ENCODE results near the gene ESAM. TPM values are rescaled to one million over a fixed set of nuclear protein-coding genes. Genes with fewer than 3 reads are reported as not detected.

The ESAM gene
- total and polyA plus RNA-seq, 10 of the 15 experiments (the other 5 are each of a cell fraction or from before 2014, with no cell fraction given): 2.7 to 43.6 (median 19.5) TPM

DNA sequence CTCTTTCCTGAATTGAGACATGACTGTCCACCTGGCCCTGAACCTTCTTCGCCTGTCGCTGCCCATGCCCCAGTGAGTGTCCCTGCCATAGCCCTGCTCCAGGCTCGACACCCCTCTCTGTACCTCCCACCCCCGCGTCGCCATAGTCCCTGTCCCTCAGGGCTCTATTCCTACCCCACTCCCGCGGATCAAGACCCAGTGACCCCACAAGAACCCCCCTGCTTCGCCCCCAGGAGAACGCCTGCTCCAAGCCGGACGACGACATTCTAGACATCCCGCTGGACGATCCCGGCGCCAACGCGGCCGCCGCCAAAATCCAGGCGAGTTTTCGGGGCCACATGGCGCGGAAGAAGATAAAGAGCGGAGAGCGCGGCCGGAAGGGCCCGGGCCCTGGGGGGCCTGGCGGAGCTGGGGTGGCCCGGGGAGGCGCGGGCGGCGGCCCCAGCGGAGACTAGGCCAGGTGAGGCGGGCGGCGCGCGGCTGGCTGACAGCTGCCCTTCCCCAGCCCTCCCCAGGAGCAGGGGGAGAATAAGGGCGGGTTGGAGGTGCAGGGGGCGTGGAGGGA, 16.7 kb downstream of the ESAM start:
- ChIA-PET SMC1A (ENCODE audit: uncharacterized antibody, unreplicated experiment) (interaction anchor here (1.5 to 7.0 kb wide), 6 partner anchors 16 to 91 kb away, joined by 4 to 91 read pairs (median 6); partner anchors contain the start of genes ESAM, SIAE and SPA17), POLR2A (interaction anchor here (1.9 kb wide), 1 partner anchor 18 kb away, joined by 7 read pairs; no protein-coding TSS in a partner anchor), RAD21 (ENCODE audit: unreplicated experiment) (interaction anchor here (0.6 to 1.7 kb wide), 3 partner anchors 19 to 75 kb away, joined by 3 to 18 read pairs (median 11); partner anchors contain the start of genes SIAE and SPA17), CTCF (interaction anchor here (0.9 to 12.2 kb wide), 12 partner anchors 8 to 91 kb away, joined by 3 to 202 read pairs (median 13); partner anchors contain the start of genes ESAM, MSANTD2, SIAE and SPA17)
- H3K27ac ChIP-seq (ENCODE audit: control insufficient read depth, insufficient read depth): no peak overlapping the region
- no peak for DNase-seq (ENCODE audit: low read depth, low spot score)
- peaks cover 10% of the 10 kb centered on the region for H3K4me1 ChIP-seq (ENCODE audit: control insufficient read depth, insufficient read depth, low read length)
- intact Hi-C loops (cut with micrococcal nuclease; ENCODE audit: unreplicated experiment): no loop called here
- ATAC-seq: no peak
- no peaks in the 10 kb centered on the region for H3K9me3 ChIP-seq (replicated peaks; ENCODE audit: control insufficient read depth, insufficient read depth, low read length)
- no peak overlapping the region for H2AFZ ChIP-seq (ENCODE audit: control insufficient read depth, low read depth, low read length)
- no peaks in the 10 kb centered on the region for H3K36me3 ChIP-seq (ENCODE audit: control insufficient read depth in 2 of 2, insufficient read depth in 2 of 2, low read length in 1 of 2)
- no TSS peak for BruUV-seq (replicated peaks)
- H3K79me2 ChIP-seq (ENCODE audit: control insufficient read depth, insufficient read depth, low read length): no peaks in the 10 kb centered on the region
- WGBS (ENCODE audit: insufficient coverage, insufficient replicate concordance, low lambda C conversion rate, missing lambda C conversion rate): 79% methylated on average over 42 of the region's 44 CpGs
- no peaks in the 10 kb centered on the region for H4K20me1 ChIP-seq (ENCODE audit: control insufficient read depth, insufficient read depth)
- no peak for TF ChIP-seq ZBED1 (IDR thresholded peaks at IDR 0.05; ENCODE audit: borderline replicate concordance)
- H3K9ac ChIP-seq (ENCODE audit: control insufficient read depth, insufficient read depth, low read length): no peak overlapping the region
- no peak for FAIRE-seq
- H3K4me2 ChIP-seq (ENCODE audit: control insufficient read depth, insufficient read depth): peak overlapping the region; percentile 99
- no peaks in the 10 kb centered on the region; a peak in 1 of 4 replicates for H3K27me3 ChIP-seq (replicated peaks in 1 of 2; ENCODE audit: control insufficient read depth in 2 of 2, insufficient read depth in 2 of 2, low read length in 1 of 2)
- in situ Hi-C loops (cut with MboI): no loop called here
- no peak overlapping the region for H3K4me3 ChIP-seq

DNA sequence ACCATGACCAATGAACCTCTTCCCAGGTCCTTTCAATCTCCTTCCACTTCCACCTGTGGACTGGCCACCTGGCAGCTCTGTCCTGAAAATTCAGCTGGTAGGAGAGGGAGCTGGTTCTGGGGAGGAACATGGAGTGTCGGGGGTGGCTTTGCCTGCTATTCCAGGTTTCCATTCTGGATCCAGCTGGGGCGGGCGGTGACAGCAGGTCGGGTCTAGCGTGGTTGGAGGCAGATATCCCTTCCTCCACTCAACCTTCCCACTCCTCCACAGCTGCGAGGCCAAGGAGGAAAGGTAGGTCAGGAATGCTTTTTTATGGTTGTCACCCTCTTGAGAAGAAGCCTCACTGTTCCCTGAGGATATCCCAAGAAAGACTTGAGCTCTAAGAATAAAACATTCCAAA, 19.0 kb downstream of the ESAM start:
- Histone ChIP-seq H3K36me3 (ENCODE audit: control insufficient read depth in 2 of 2, insufficient read depth in 2 of 2, low read length in 1 of 2) (no peaks in the 10 kb centered on the region), H3K79me2 (ENCODE audit: control insufficient read depth, insufficient read depth, low read length) (no peaks in the 10 kb centered on the region), H2AFZ (ENCODE audit: control insufficient read depth, low read depth, low read length) (no peak overlapping the region), H3K4me2 (ENCODE audit: control insufficient read depth, insufficient read depth) (no peak overlapping the region), H3K4me1 (ENCODE audit: control insufficient read depth, insufficient read depth, low read length) (peaks cover 14% of the 10 kb centered on the region), H4K20me1 (ENCODE audit: control insufficient read depth, insufficient read depth) (no peaks in the 10 kb centered on the region), H3K9ac (ENCODE audit: control insufficient read depth, insufficient read depth, low read length) (no peak overlapping the region), H3K9me3 (replicated peaks; ENCODE audit: control insufficient read depth, insufficient read depth, low read length) (no peaks in the 10 kb centered on the region), H3K27me3 (replicated peaks in 1 of 2; ENCODE audit: control insufficient read depth in 2 of 2, insufficient read depth in 2 of 2, low read length in 1 of 2) (peaks cover 0 to 2% of the 10 kb centered on the region in 2 experiments; a peak in 1 of 4 replicates), H3K4me3 (no peak overlapping the region), H3K27ac (ENCODE audit: control insufficient read depth, insufficient read depth) (no peak overlapping the region)
- 55% methylated on average over 4 of the region's 6 CpGs for WGBS (ENCODE audit: insufficient coverage, insufficient replicate concordance, low lambda C conversion rate, missing lambda C conversion rate)
- TF ChIP-seq FOXK2 (IDR thresholded peaks at IDR 0.05): no peak
- no peak for TF ChIP-seq RAD21 (IDR thresholded peaks at IDR 0.05; ENCODE audit: insufficient read depth, low read depth, low read length)
- TF ChIP-seq, protein P1, sequence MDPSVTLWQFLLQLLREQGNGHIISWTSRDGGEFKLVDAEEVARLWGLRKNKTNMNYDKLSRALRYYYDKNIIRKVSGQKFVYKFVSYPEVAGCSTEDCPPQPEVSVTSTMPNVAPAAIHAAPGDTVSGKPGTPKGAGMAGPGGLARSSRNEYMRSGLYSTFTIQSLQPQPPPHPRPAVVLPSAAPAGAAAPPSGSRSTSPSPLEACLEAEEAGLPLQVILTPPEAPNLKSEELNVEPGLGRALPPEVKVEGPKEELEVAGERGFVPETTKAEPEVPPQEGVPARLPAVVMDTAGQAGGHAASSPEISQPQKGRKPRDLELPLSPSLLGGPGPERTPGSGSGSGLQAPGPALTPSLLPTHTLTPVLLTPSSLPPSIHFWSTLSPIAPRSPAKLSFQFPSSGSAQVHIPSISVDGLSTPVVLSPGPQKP (IDR thresholded peaks at IDR 0.05; ENCODE audit: low read depth, low read length): no peak
- no peak for TF ChIP-seq LARP7 (IDR thresholded peaks at IDR 0.05)
- TF ChIP-seq, protein P2, sequence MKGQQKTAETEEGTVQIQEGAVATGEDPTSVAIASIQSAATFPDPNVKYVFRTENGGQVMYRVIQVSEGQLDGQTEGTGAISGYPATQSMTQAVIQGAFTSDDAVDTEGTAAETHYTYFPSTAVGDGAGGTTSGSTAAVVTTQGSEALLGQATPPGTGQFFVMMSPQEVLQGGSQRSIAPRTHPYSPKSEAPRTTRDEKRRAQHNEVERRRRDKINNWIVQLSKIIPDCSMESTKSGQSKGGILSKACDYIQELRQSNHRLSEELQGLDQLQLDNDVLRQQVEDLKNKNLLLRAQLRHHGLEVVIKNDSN (IDR thresholded peaks at IDR 0.05; ENCODE audit: borderline replicate concordance, extremely low read length, insufficient read depth, low read depth, low read length): no peak
- TF ChIP-seq SMAD1 (IDR thresholded peaks at IDR 0.05; ENCODE audit: low read depth, partially characterized antibody): no peak
- TF ChIP-seq, protein P3, sequence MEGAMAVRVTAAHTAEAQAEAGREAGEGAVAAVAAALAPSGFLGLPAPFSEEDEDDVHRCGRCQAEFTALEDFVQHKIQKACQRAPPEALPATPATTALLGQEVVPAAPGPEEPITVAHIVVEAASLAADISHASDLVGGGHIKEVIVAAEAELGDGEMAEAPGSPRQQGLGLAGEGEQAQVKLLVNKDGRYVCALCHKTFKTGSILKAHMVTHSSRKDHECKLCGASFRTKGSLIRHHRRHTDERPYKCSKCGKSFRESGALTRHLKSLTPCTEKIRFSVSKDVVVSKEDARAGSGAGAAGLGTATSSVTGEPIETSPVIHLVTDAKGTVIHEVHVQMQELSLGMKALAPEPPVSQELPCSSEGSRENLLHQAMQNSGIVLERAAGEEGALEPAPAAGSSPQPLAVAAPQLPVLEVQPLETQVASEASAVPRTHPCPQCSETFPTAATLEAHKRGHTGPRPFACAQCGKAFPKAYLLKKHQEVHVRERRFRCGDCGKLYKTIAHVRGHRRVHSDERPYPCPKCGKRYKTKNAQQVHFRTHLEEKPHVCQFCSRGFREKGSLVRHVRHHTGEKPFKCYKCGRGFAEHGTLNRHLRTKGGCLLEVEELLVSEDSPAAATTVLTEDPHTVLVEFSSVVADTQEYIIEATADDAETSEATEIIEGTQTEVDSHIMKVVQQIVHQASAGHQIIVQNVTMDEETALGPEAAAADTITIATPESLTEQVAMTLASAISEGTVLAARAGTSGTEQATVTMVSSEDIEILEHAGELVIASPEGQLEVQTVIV (IDR thresholded peaks at IDR 0.05; ENCODE audit: borderline replicate concordance, partially characterized antibody): no peak
- TF ChIP-seq JUND (IDR thresholded peaks at IDR 0.05; ENCODE audit: low read depth, low read length): no peak
- FAIRE-seq (no peak), DNase-seq (ENCODE audit: low read depth, low spot score) (no peak), ATAC-seq (no peak)
- BruUV-seq (replicated peaks): no TSS peak
- SMC1A ChIA-PET (ENCODE audit: uncharacterized antibody, unreplicated experiment): interaction anchor here (1.1 to 7.0 kb wide), 4 partner anchors 18 to 73 kb away, joined by 3 to 91 read pairs (median 20); partner anchors contain the start of gene ESAM
- CTCF ChIA-PET: interaction anchor here (1.3 to 12.2 kb wide), 5 partner anchors 18 to 98 kb away, joined by 3 to 202 read pairs (median 7); partner anchors contain the start of genes ESAM, SIAE and SPA17
- intact Hi-C loops (cut with micrococcal nuclease; ENCODE audit: unreplicated experiment): no loop called here
- in situ Hi-C loops (cut with MboI): no loop called here
- POLR2A ChIA-PET: interaction anchor here (0.6 to 1.1 kb wide), 2 partner anchors 18 to 27 kb away, joined by 3 to 5 read pairs; no protein-coding TSS in a partner anchor
- RAD21 ChIA-PET (ENCODE audit: unreplicated experiment): interaction anchor here (1.1 kb wide), 1 partner anchor 36 kb away, joined by 3 read pairs; no protein-coding TSS in a partner anchor

All from GM12878 (cell line).